CD4-positive, CD25-positive, alpha-beta regulatory T cell (primary cell): ENCODE data around the gene XRCC4. TPM values are rescaled to one million over a fixed set of nuclear protein-coding genes. Genes with fewer than 3 reads are reported as not detected.

ENCODE experiments used
- ATAC-seq, 2 donors: fragments of 150-1000 bp; cut with Tn5 transposase; one replicate each; pipeline ENCODE4 v1.10.0; 2021; ENCODE audit warnings: low read depth in 2 of 2, moderate number of reproducible peaks in 2 of 2, moderate library complexity in 1 of 2
- DNase-seq, 3 donors: peaks; one replicate each; pipeline versions ENCODE4 v3.0.0 to v3.0.0-alpha.2; 2012 to 2022; ENCODE audit warnings: mixed read lengths in 1 of 3
- H3K27ac ChIP-seq: one replicate; pipeline ENCODE4 v1.7.0; 2013; ENCODE audit warnings: mild to moderate bottlenecking, low read length; ENCODE audit not compliant: insufficient read depth, poor library complexity, severe bottlenecking
- H3K27me3 ChIP-seq: one replicate; pipeline ENCODE4 v1.7.0; 2013; ENCODE audit warnings: low read length; ENCODE audit not compliant: control insufficient read depth, insufficient read depth
- H3K36me3 ChIP-seq: one replicate; pipeline ENCODE4 v1.7.0; 2013; ENCODE audit warnings: mild to moderate bottlenecking, low read length, moderate library complexity; ENCODE audit not compliant: control insufficient read depth, insufficient read depth
- H3K4me1 ChIP-seq: 2 replicates; pipeline ENCODE4 v1.7.0; 2013; ENCODE audit warnings: mild to moderate bottlenecking, low read length; ENCODE audit not compliant: insufficient read depth, control insufficient read depth, poor library complexity, severe bottlenecking
- H3K4me3 ChIP-seq: one replicate; pipeline ENCODE4 v1.7.0; 2013; ENCODE audit warnings: low read depth, mild to moderate bottlenecking, low read length, moderate library complexity
- H3K9me3 ChIP-seq, 2 experiments: 1 replicate in 1 of 2; 2 replicates in 1 of 2; pipeline ENCODE4 v1.7.0; 2013; ENCODE audit warnings: low read length in 2 of 2, mild to moderate bottlenecking in 1 of 2, moderate library complexity in 1 of 2; ENCODE audit not compliant: control insufficient read depth in 2 of 2
- H3K27ac Mint-ChIP-seq, 3 donors: one replicate each; pipeline ENCODE4 v1.8.0; 2020 to 2022; ENCODE audit warnings: mild to moderate bottlenecking in 3 of 3, mixed read lengths in 3 of 3, moderate library complexity in 2 of 3
- H3K27me3 Mint-ChIP-seq: one replicate; pipeline ENCODE4 v1.8.0; 2022; ENCODE audit warnings: mild to moderate bottlenecking, mixed read lengths
- H3K36me3 Mint-ChIP-seq: one replicate; pipeline ENCODE4 v1.8.0; 2020; ENCODE audit warnings: mixed read lengths
- H3K4me1 Mint-ChIP-seq, 4 donors: one replicate each; pipeline ENCODE4 v1.8.0; 2020 to 2022; ENCODE audit warnings: mixed read lengths in 4 of 4, mild to moderate bottlenecking in 1 of 4
- H3K4me3 Mint-ChIP-seq, 4 donors: one replicate each; pipeline ENCODE4 v1.8.0; 2020 to 2022; ENCODE audit warnings: mild to moderate bottlenecking in 4 of 4, mixed read lengths in 4 of 4, moderate library complexity in 3 of 4
- H3K9me3 Mint-ChIP-seq, 7 donors: one replicate each; pipeline ENCODE4 v1.8.0; 2020 to 2022; ENCODE audit warnings: mixed read lengths in 7 of 7, mild to moderate bottlenecking in 3 of 7, moderate library complexity in 2 of 7
- polyA plus RNA-seq, 4 donors: library from polyadenylated mRNA; unstranded; fragments of 300-500 nt; fragmentation: Illumina TruSeq; gene quantifications; one replicate each; pipeline ENCODE4 v1.2.3, GENCODE V29; 2021
- total RNA-seq: library from RNA; stranded (reverse); gene quantifications from one replicate; pipeline ENCODE4 v1.2.3, GENCODE V29; 2022

The XRCC4 gene
- total RNA-seq, result 3.8 TPM
- polyA plus RNA-seq, result 10 to 100 TPM in 1 of 4 donors, 1 to 10 TPM in 3; 6.0 to 10.1 (median 7.0) TPM

DNA sequence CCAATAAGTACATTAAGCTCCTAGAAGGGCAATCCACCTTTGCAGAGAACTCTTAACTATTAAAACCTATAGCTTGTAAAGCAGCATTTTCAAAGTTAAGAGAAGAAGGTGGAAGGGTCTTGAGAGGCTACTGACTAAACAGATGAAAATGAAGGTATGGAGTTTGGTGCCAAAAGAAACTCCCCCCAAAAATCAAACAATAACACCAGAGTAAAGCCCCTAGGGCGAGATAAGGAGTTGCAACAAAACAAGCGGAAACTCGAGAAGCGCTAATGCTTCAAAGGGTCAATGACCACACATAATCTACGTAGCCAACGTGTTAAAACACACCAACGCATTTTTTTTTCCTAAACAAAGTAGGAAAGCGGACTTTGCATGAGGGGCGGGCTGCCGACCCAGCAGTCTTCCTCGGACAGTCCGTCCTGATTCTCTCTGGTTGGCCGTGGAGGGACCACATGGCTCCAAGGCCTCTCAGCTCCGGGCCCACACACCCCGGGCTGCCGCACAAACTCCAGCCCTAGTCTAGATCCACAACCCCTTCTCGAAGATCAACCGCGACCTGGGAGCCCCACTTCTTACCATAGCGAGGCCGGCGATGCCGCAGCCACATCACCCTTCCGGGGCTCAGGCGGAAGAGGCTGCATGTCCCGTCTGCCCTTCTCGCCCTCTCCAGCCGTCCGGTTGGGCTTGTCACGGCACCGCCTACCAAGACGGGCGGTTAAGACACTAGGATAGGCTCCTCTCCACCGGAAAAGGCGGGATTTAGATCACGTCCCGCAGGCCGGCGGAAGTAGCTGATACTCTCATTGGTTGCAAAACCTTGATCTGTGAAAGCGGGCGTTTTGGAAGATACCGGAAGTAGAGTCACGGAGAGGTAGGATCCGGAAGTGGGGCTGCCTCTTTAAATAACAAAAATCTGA, at the start of gene XRCC4, which contains the start of gene TMEM167A:
XRCC4 (plus strand) TSS at position 806 of the 920 bp plus-strand sequence. CDS start 27,373 bp downstream, outside the sequence.
TMEM167A (minus strand) TSS at position 653 of the 920 bp plus-strand sequence; CDS start at position 582, 71 bp downstream.
- DNase-seq (peak; percentile 94 to 99 (median 96)), ATAC-seq (peak; percentile 99 to 100)
- Mint-ChIP-seq H3K27ac (peak within 1 kb of the TSS; percentile 94 to 99 (median 98)), H3K4me3 (peak within 1 kb of the TSS; percentile 92 to 98 (median 94)), H3K9me3 (no peaks in the 10 kb centered on the region), H3K4me1 (peaks cover 26 to 60% (median 53%) of the 10 kb centered on the region in 4 donors), H3K36me3 (peaks cover 22% of the 10 kb centered on the region), H3K27me3 (no peaks in the 10 kb centered on the region)
- H3K4me3 ChIP-seq, result peak within 1 kb of the TSS; percentile 98
- peak within 1 kb of the TSS; percentile 85 for H3K27ac ChIP-seq
- no peaks in the 10 kb centered on the region for H3K9me3 ChIP-seq
- H3K4me1 ChIP-seq, result peaks cover 33% of the 10 kb centered on the region
- H3K36me3 ChIP-seq, result peaks cover 3% of the 10 kb centered on the region
- H3K27me3 ChIP-seq, result no peaks in the 10 kb centered on the region

GRCh38 chr5:83029912-83030311, 47.4 kb upstream of the XRCC4 start:
- no peak for ATAC-seq
- Histone ChIP-seq H3K36me3 (no peaks in the 10 kb centered on the region), H3K27me3 (no peaks in the 10 kb centered on the region), H3K4me1 (no peaks in the 10 kb centered on the region), H3K27ac (no peak overlapping the region), H3K4me3 (no peak overlapping the region), H3K9me3 (no peaks in the 10 kb centered on the region)
- Mint-ChIP-seq H3K27me3 (no peaks in the 10 kb centered on the region), H3K4me1 (peaks cover 0 to 8% (median 1%) of the 10 kb centered on the region in 4 donors), H3K9me3 (no peaks in the 10 kb centered on the region), H3K36me3 (no peaks in the 10 kb centered on the region), H3K27ac (no peak overlapping the region), H3K4me3 (no peak overlapping the region)
- DNase-seq, result no peak

DNA sequence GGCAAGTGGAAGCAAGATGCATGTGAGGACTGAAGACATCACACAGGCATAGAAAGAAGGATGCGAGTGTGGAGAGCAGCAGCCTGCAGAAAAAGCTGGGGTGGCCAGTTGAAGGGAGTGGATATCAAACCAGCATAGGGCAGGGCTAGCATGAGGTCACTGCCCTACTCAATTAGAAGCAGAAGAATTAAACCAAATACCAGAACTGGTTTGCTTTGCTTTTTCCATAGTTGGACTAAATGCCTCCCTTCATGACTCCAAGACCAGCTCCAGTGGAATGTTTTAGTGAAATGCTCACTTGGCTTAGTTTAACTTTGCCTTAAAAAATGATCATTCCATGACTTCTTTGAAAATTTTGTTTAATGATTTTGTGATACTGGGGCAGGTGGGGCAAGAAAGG, 46.0 kb upstream of the XRCC4 start:
- H3K4me1 Mint-ChIP-seq, result peaks cover 0 to 10% (median 2%) of the 10 kb centered on the region in 4 donors
- no peaks in the 10 kb centered on the region for H3K27me3 Mint-ChIP-seq
- H3K4me3 Mint-ChIP-seq, result no peak overlapping the region
- H3K27ac Mint-ChIP-seq, result no peak overlapping the region
- H3K36me3 ChIP-seq, result no peaks in the 10 kb centered on the region
- H3K4me1 ChIP-seq, result no peaks in the 10 kb centered on the region
- no peak overlapping the region for H3K4me3 ChIP-seq
- DNase-seq, result no peak
- H3K9me3 Mint-ChIP-seq, result no peaks in the 10 kb centered on the region
- H3K9me3 ChIP-seq, result no peaks in the 10 kb centered on the region
- H3K36me3 Mint-ChIP-seq, result no peaks in the 10 kb centered on the region
- H3K27me3 ChIP-seq, result no peaks in the 10 kb centered on the region
- H3K27ac ChIP-seq, result no peak overlapping the region
- no peak for ATAC-seq

- ATAC-seq (no peak), DNase-seq (no peak)
- no peaks in the 10 kb centered on the region for H3K9me3 Mint-ChIP-seq
- Histone ChIP-seq H3K27ac (no peak overlapping the region), H3K4me3 (no peak overlapping the region), H3K9me3 (no peaks in the 10 kb centered on the region), H3K4me1 (no peaks in the 10 kb centered on the region), H3K36me3 (no peaks in the 10 kb centered on the region), H3K27me3 (no peaks in the 10 kb centered on the region)
- no peak overlapping the region for H3K4me3 Mint-ChIP-seq
- H3K27me3 Mint-ChIP-seq, result no peaks in the 10 kb centered on the region
- H3K4me1 Mint-ChIP-seq, result peaks cover 4 to 10% (median 8%) of the 10 kb centered on the region in 4 donors
- no peak overlapping the region for H3K27ac Mint-ChIP-seq
- H3K36me3 Mint-ChIP-seq, result no peaks in the 10 kb centered on the region
These were observed 43.3 kb upstream of the XRCC4 start for GRCh38 chr5:83034036-83034435.

- no peaks in the 10 kb centered on the region for H3K27me3 ChIP-seq
- H3K27me3 Mint-ChIP-seq, result no peaks in the 10 kb centered on the region
- H3K9me3 Mint-ChIP-seq, result no peaks in the 10 kb centered on the region
- H3K4me1 Mint-ChIP-seq, result peaks cover 5 to 10% (median 8%) of the 10 kb centered on the region in 4 donors
- no peak overlapping the region for H3K4me3 ChIP-seq
- no peaks in the 10 kb centered on the region for H3K4me1 ChIP-seq
- H3K9me3 ChIP-seq, result no peaks in the 10 kb centered on the region
- peak overlapping the region in 1 of 3 donors; percentile 30 for H3K27ac Mint-ChIP-seq
- H3K36me3 Mint-ChIP-seq, result no peaks in the 10 kb centered on the region
- no peak overlapping the region for H3K27ac ChIP-seq
- no peak for ATAC-seq
- no peak overlapping the region for H3K4me3 Mint-ChIP-seq
- H3K36me3 ChIP-seq, result no peaks in the 10 kb centered on the region
- no peak for DNase-seq
These were observed 42.7 kb upstream of the XRCC4 start for GRCh38 chr5:83034528-83035207.

DNA sequence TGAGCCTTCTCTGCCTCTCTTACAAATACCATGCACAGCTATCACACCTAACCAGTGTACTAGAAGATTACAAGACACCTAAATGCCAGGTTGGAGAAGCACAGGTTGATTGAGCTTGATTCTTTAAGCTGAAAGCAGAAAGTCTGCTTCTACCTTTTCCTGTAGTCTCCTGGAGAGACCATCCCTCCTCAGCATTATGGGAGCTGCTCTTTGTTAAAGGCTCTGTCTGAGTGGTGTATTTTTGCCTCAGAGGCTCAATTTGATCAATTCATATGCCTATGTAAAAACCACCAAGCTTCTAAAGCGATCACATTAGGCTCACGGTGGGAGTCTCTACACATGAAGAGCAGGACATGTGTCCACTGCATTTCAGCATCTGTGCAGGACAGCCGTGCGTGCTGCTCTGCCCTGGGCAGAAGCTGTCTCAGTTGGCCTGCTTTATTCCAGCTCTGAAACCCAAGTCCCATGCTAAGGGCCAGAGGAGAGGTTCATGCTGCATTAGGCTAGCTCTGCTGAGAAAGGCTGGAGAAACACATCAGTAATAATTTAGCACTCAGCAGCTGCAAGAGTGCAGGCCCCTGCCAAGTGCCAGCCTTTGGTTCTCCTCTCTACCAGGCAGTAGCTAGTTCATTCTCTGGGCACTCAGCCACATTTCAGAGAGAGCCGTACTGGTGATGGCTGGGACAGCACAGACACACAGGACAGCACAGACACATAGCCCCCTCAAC, 41.8 kb upstream of the XRCC4 start:
- no peaks in the 10 kb centered on the region for H3K9me3 ChIP-seq
- Mint-ChIP-seq H3K4me3 (no peak overlapping the region), H3K9me3 (no peaks in the 10 kb centered on the region), H3K36me3 (no peaks in the 10 kb centered on the region), H3K4me1 (peaks cover 6 to 10% (median 8%) of the 10 kb centered on the region in 4 donors), H3K27ac (peak overlapping the region in 2 of 3 donors; percentile 30 to 39), H3K27me3 (no peaks in the 10 kb centered on the region)
- ATAC-seq, result no peak
- no peak for DNase-seq
- no peak overlapping the region for H3K4me3 ChIP-seq
- no peaks in the 10 kb centered on the region for H3K27me3 ChIP-seq
- H3K4me1 ChIP-seq, result no peaks in the 10 kb centered on the region
- no peak overlapping the region for H3K27ac ChIP-seq
- no peaks in the 10 kb centered on the region for H3K36me3 ChIP-seq

GRCh38 chr5:83036991-83037575, 40.3 kb upstream of the XRCC4 start:
- Mint-ChIP-seq H3K4me1 (peaks cover 6 to 10% (median 8%) of the 10 kb centered on the region in 4 donors), H3K27ac (peak overlapping the region in 1 of 3 donors; percentile 35), H3K27me3 (no peaks in the 10 kb centered on the region), H3K36me3 (no peaks in the 10 kb centered on the region), H3K9me3 (no peaks in the 10 kb centered on the region), H3K4me3 (no peak overlapping the region)
- Histone ChIP-seq H3K27me3 (no peaks in the 10 kb centered on the region), H3K36me3 (no peaks in the 10 kb centered on the region), H3K27ac (no peak overlapping the region), H3K4me1 (no peaks in the 10 kb centered on the region), H3K9me3 (no peaks in the 10 kb centered on the region), H3K4me3 (no peak overlapping the region)
- ATAC-seq, result no peak
- DNase-seq, result no peak
